ENCODE measurements around the gene BHLHA15. TPM values are rescaled to one million over a fixed set of nuclear protein-coding genes. Genes with fewer than 3 reads are reported as not detected.

BHLHA15 gene
- total RNA-seq, 4 donors from 2014 or later, result not detected

DNA sequence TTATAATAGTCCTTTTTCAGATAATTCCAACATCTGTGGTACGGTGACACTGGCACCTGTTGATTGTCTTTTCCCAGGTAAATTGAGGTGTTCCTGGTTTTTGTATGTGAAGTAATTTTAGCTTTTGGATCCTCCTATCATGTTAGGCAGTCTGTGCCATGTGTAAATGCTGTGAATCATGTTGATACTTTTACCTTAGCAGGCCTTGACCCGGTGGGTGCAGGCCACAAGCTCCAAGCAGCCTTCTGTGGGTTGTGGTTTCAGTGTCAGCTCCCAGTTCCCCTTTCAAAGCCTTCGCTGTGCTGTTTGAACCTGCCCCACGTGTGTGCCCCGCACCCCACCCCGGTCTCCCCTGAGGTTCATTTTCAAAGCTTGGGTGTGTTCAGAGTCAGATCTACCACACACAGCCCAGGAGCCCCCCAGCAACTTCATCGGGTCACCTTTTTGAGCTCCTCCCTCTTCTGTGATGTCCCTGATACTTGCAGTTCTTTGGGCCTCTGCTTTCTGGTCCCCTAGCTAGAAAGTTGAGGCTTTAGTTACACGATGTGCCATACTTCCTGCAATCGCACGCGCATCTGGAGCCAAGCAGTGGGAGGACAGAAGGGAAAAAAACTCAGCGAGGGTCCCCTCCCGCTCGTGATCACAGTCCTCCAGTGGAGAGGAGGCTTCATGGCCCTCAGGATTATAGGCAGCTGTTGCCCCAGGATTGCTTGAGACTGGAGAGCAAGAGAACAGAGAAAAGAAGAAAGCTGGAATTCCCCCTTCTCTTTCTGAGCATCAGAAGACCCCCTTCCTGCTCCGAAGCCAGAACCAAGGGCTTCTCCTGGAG lies 8.7 kb upstream of the BHLHA15 start:
- H3K9me3 ChIP-seq, result peaks cover 0 to 6% (median 3%) of the 10 kb centered on the region in 4 donors
- H3K36me3 ChIP-seq, result peaks cover 26 to 56% (median 48%) of the 10 kb centered on the region in 4 donors
- TF ChIP-seq POLR2AphosphoS5 (IDR thresholded peaks at IDR 0.05), result no peak
- no peak for TF ChIP-seq POLR2A (IDR thresholded peaks at IDR 0.05; ENCODE audit: low read depth)
- TF ChIP-seq CTCF (IDR thresholded peaks at IDR 0.05), result no peak
- TF ChIP-seq EP300 (IDR thresholded peaks at IDR 0.05), result no peak
- WGBS, result 87% methylated on average over 13 of the region's 15 CpGs
- intact Hi-C loops (cut with DNase I), result no loop called here
- no peak overlapping the region for H3K4me3 ChIP-seq
- no peaks in the 10 kb centered on the region for H3K27me3 ChIP-seq
- no peak for DNase-seq (ENCODE audit: extremely low spot score)
- no peaks in the 10 kb centered on the region for H3K4me1 ChIP-seq
- H3K27ac ChIP-seq (replicated peaks in 1 of 4), result no peak overlapping the region

GRCh38 chr7:98203261-98203963 lies 7.8 kb upstream of the BHLHA15 start:
- no peak for TF ChIP-seq EP300 (IDR thresholded peaks at IDR 0.05)
- TF ChIP-seq CTCF (IDR thresholded peaks at IDR 0.05), result no peak
- no peak for TF ChIP-seq POLR2AphosphoS5 (IDR thresholded peaks at IDR 0.05)
- no peak for TF ChIP-seq POLR2A (IDR thresholded peaks at IDR 0.05; ENCODE audit: low read depth)
- no peak for DNase-seq (ENCODE audit: extremely low spot score)
- whole genome bisulfite sequencing, result 93% methylated on average over 18 of the region's 28 CpGs
- peaks cover 24 to 56% (median 50%) of the 10 kb centered on the region in 4 donors for H3K36me3 ChIP-seq
- H3K4me3 ChIP-seq, result no peak overlapping the region
- no peak overlapping the region for H3K27ac ChIP-seq (replicated peaks in 1 of 4)
- peaks cover 0 to 3% (median 1%) of the 10 kb centered on the region in 4 donors for H3K9me3 ChIP-seq
- H3K4me1 ChIP-seq, result no peaks in the 10 kb centered on the region
- intact Hi-C loops (cut with DNase I), result no loop called here
- no peaks in the 10 kb centered on the region for H3K27me3 ChIP-seq

DNA sequence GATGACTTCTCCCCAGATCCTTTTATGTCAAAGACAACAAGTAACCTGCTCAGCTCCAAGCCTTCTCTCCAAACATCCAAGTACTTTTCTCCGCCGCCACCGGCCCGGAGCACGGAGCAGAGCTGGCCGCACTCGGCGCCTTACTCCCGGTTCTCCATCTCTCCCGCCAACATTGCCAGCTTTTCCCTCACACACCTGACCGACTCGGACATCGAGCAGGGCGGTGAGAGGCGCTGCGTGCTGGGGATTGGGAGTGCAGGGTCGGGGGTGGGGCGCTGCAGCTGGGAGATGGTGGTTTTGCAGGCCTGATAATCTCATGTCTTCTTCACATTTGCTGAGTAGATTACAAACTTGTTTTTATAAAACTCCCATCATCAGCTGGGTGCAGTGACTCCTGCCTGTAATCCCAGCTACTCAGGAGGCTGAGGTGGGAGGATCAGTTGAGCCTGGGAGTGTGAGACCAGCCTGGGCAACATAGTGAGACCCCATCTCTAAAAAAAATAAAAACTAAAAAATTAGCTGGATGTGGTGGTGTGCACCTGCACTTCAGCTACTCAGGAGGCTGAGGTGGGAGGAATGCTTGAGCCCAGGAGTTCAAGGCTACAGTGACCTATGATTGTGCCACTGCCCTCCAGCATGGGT lies 7.2 kb upstream of the BHLHA15 start:
- 98% methylated on average over 17 of the region's 18 CpGs for WGBS
- no peaks in the 10 kb centered on the region for H3K9me3 ChIP-seq
- TF ChIP-seq POLR2A (IDR thresholded peaks at IDR 0.05; ENCODE audit: low read depth) (no peak), EP300 (IDR thresholded peaks at IDR 0.05) (no peak), POLR2AphosphoS5 (IDR thresholded peaks at IDR 0.05) (no peak), CTCF (IDR thresholded peaks at IDR 0.05) (no peak)
- H3K4me1 ChIP-seq, result no peaks in the 10 kb centered on the region
- no peak overlapping the region for H3K27ac ChIP-seq (replicated peaks in 1 of 4)
- intact Hi-C loops (cut with DNase I), result no loop called here
- H3K27me3 ChIP-seq, result no peaks in the 10 kb centered on the region
- H3K36me3 ChIP-seq, result peaks cover 21 to 53% (median 50%) of the 10 kb centered on the region in 4 donors
- DNase-seq (ENCODE audit: extremely low spot score), result no peak
- no peak overlapping the region for H3K4me3 ChIP-seq

DNA sequence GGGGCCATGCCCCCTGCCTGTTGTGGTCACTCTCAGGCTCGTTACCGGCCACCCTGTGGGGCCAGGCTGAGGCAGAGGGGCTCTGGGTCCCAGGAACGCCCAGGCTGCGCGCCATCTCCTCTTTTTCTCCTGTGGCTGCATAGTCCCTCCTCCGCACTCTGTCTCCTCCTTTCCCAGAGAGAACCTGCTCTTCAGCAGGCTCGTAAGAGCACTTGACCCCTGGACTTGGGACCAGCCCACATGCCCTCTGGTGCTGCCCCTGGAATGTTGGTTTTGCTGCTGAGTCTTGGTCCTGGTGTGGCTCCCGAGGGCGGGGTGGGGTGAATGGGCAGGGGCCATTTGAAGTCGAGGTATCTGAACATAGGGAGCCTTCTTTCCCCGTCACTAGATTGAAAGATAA lies 6.6 kb upstream of the BHLHA15 start:
- H3K27ac ChIP-seq (replicated peaks in 1 of 4), result no peak overlapping the region
- intact Hi-C loops (cut with DNase I), result no loop called here
- DNase-seq (ENCODE audit: extremely low spot score), result no peak
- H3K27me3 ChIP-seq, result no peaks in the 10 kb centered on the region
- no peaks in the 10 kb centered on the region for H3K4me1 ChIP-seq
- H3K4me3 ChIP-seq, result no peak overlapping the region
- TF ChIP-seq EP300 (IDR thresholded peaks at IDR 0.05) (no peak), CTCF (IDR thresholded peaks at IDR 0.05) (no peak), POLR2AphosphoS5 (IDR thresholded peaks at IDR 0.05) (no peak), POLR2A (IDR thresholded peaks at IDR 0.05; ENCODE audit: low read depth) (no peak)
- WGBS, result 92% methylated on average over 11 of the region's 11 CpGs
- peaks cover 21 to 53% (median 50%) of the 10 kb centered on the region in 4 donors for H3K36me3 ChIP-seq
- H3K9me3 ChIP-seq, result no peaks in the 10 kb centered on the region
